A673 (cell line): ENCODE measurements around the gene ONECUT1. TPM values are rescaled to one million over a fixed set of nuclear protein-coding genes. Genes with fewer than 3 reads are reported as not detected.

Experiments used
- BruUV-seq: library from RNA; stranded (reverse); fragments of 400-500 nt; replicated peaks from 2 replicates; lab custom pipeline; 2021; lab: Mats Ljungman, UMichigan
- CTCF ChIA-PET: fragments of 300-600 bp; sonication (Branson Sonifier 250); formaldehyde crosslinking; loops from one replicate; lab custom pipeline; 2022; ENCODE audit warnings: antibody characterized with exemption; lab: Charles Lee
- POLR2A ChIA-PET: fragments of 300-600 bp; sonication (Branson Sonifier 250); formaldehyde crosslinking; loops from one replicate; lab custom pipeline; 2022; ENCODE audit warnings: antibody characterized with exemption; ENCODE audit not compliant: low non-redundant PET; lab: Charles Lee
- DNase-seq: peaks from one replicate; pipeline ENCODE4 v3.0.0-alpha.2; 2015; ENCODE audit warnings: low spot score
- H3K27ac ChIP-seq: fragments of 200-600 bp; sonication (generic); 2 replicates; pipeline ENCODE4 v1.5.1; 2016; ENCODE audit warnings: mixed run types, low read depth, mild to moderate bottlenecking, mixed read lengths, antibody characterized with exemption, low read length; ENCODE audit not compliant: poor library complexity, severe bottlenecking
- H3K27me3 ChIP-seq: fragments of 200-600 bp; sonication (generic); replicated peaks from 2 replicates; pipeline ENCODE4 v1.6.1; 2017; ENCODE audit warnings: mixed run types, low read depth, mild to moderate bottlenecking, mixed read lengths, antibody characterized with exemption, low read length; ENCODE audit not compliant: insufficient read depth, poor library complexity
- H3K36me3 ChIP-seq: fragments of 200-600 bp; sonication (generic); 2 replicates; pipeline ENCODE4 v1.6.1; 2016; ENCODE audit warnings: mixed run types, mild to moderate bottlenecking, mixed read lengths, antibody characterized with exemption, low read length; ENCODE audit not compliant: insufficient read depth, poor library complexity, severe bottlenecking
- H3K4me1 ChIP-seq: fragments of 200-600 bp; sonication (generic); 2 replicates; pipeline ENCODE4 v1.6.1; 2017; ENCODE audit warnings: mixed run types, mild to moderate bottlenecking, mixed read lengths, antibody characterized with exemption, low read length; ENCODE audit not compliant: insufficient read depth, poor library complexity, severe bottlenecking
- H3K4me3 ChIP-seq: fragments of 200-600 bp; sonication (generic); 2 replicates; pipeline ENCODE4 v1.5.1; 2016; ENCODE audit warnings: low read depth, mixed run types, mild to moderate bottlenecking, mixed read lengths, low read length; ENCODE audit not compliant: poor library complexity, severe bottlenecking
- H3K9me3 ChIP-seq: fragments of 200-600 bp; sonication (generic); 2 replicates; pipeline ENCODE4 v1.6.1; 2016; ENCODE audit warnings: mixed run types, low read depth, mild to moderate bottlenecking, mixed read lengths, antibody characterized with exemption, low read length; ENCODE audit not compliant: poor library complexity, severe bottlenecking
- EZH2 ChIP-seq: fragments of 200-600 bp; sonication (generic); IDR thresholded peaks from 2 replicates; pipeline ENCODE4 v1.6.1; 2017; ENCODE audit warnings: borderline replicate concordance, low read depth, mild to moderate bottlenecking, mixed read lengths, antibody characterized with exemption, low read length; ENCODE audit not compliant: poor library complexity, severe bottlenecking
- intact Hi-C: fragments of 100-400 bp; cut with micrococcal nuclease; formaldehyde crosslinking; loops from one replicate; pipeline ENCODE4 v1.10.0; 2022; ENCODE audit not compliant: unreplicated experiment
- total RNA-seq: library from RNA; stranded (reverse); gene quantifications from 2 replicates; pipeline ENCODE4 v1.2.3, GENCODE V29; 2021
- TF ChIP-seq, protein P1 (sequence below): fragments of 300-800, 200-600 bp; sonication (generic); conservative IDR thresholded peaks from 2 replicates; pipeline ENCODE4 v1.5.1; 2017; ENCODE audit warnings: low read depth, mild to moderate bottlenecking, antibody characterized with exemption, low read length, moderate library complexity, mixed read lengths

Gene ONECUT1
- total RNA-seq, 1 experiment from 2014 or later = not detected

GRCh38 chr15:52731732-52732470 is 58.2 kb downstream of the ONECUT1 start:
- CTCF ChIA-PET = no interaction called here

GRCh38 chr15:52731004-52731403 is 59.1 kb downstream of the ONECUT1 start:
- Histone ChIP-seq H3K27me3 (no peaks in the 10 kb centered on the region), H3K9me3 (no peaks in the 10 kb centered on the region), H3K27ac (no peak overlapping the region), H3K4me1 (peaks cover 10% of the 10 kb centered on the region), H3K4me3 (no peak overlapping the region), H3K36me3 (no peaks in the 10 kb centered on the region)
- no peak for DNase-seq
- POLR2A ChIA-PET = no interaction called here
- no TSS peak for BruUV-seq
- TF ChIP-seq, protein P1, sequence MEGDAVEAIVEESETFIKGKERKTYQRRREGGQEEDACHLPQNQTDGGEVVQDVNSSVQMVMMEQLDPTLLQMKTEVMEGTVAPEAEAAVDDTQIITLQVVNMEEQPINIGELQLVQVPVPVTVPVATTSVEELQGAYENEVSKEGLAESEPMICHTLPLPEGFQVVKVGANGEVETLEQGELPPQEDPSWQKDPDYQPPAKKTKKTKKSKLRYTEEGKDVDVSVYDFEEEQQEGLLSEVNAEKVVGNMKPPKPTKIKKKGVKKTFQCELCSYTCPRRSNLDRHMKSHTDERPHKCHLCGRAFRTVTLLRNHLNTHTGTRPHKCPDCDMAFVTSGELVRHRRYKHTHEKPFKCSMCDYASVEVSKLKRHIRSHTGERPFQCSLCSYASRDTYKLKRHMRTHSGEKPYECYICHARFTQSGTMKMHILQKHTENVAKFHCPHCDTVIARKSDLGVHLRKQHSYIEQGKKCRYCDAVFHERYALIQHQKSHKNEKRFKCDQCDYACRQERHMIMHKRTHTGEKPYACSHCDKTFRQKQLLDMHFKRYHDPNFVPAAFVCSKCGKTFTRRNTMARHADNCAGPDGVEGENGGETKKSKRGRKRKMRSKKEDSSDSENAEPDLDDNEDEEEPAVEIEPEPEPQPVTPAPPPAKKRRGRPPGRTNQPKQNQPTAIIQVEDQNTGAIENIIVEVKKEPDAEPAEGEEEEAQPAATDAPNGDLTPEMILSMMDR = no peak
- no peak for TF ChIP-seq EZH2
- intact Hi-C loops = loop anchor here (5.0 to 10.0 kb wide), 3 partner anchors 199 to 946 kb away; partner anchors contain the start of gene LEO1
- CTCF ChIA-PET = no interaction called here

More at GRCh38 chr15:52731732-52732470, 58.2 kb downstream of the ONECUT1 start:
- Histone ChIP-seq H3K4me3 (no peak overlapping the region), H3K9me3 (no peaks in the 10 kb centered on the region), H3K27ac (no peak overlapping the region), H3K4me1 (peaks cover 10% of the 10 kb centered on the region), H3K36me3 (no peaks in the 10 kb centered on the region), H3K27me3 (no peaks in the 10 kb centered on the region)
- BruUV-seq = no TSS peak
- TF ChIP-seq, protein P1 = no peak
- TF ChIP-seq EZH2 = no peak
- intact Hi-C loops = loop anchor here (5.0 to 10.0 kb wide), 3 partner anchors 200 to 947 kb away; partner anchors contain the start of gene LEO1
- no peak for DNase-seq
- POLR2A ChIA-PET = no interaction called here

- peaks cover 10% of the 10 kb centered on the region for H3K4me1 ChIP-seq
- no peaks in the 10 kb centered on the region for H3K9me3 ChIP-seq
- ChIA-PET CTCF (no interaction called here), POLR2A (no interaction called here)
- BruUV-seq = no TSS peak
- intact Hi-C loops = loop anchor here (5.0 to 10.0 kb wide), 3 partner anchors 198 to 946 kb away; partner anchors contain the start of gene LEO1
- TF ChIP-seq, protein P1 = no peak
- TF ChIP-seq EZH2 = no peak
- H3K4me3 ChIP-seq = no peak overlapping the region
- DNase-seq = no peak
- H3K36me3 ChIP-seq = no peaks in the 10 kb centered on the region
- no peaks in the 10 kb centered on the region for H3K27me3 ChIP-seq
- H3K27ac ChIP-seq = no peak overlapping the region
Observed at GRCh38 chr15:52730594-52730993, 59.5 kb downstream of the ONECUT1 start.
